K562 (cell line): Measurements from ENCODE around the gene FAM124A. TPM values are rescaled to one million over a fixed set of nuclear protein-coding genes. Genes with fewer than 3 reads are reported as not detected.
A peak's percentile ranks its signal among the peaks of the same experiment; 100 is the strongest.

Source experiments
- ATAC-seq: fragments of 200-7000 bp; cut with Tn5 transposase; 3 replicates; pipeline ENCODE4 v1.9.1; 2020; ENCODE audit warnings: moderate library complexity
- BruUV-seq: library from RNA; stranded (reverse); fragments of 400-500 nt; replicated peaks from 2 replicates; lab custom pipeline; 2021; lab: Mats Ljungman, UMichigan
- CTCF ChIA-PET: fragments of 300-600 bp; formaldehyde crosslinking; extraction: SDS; loops from one replicate; lab custom pipeline; 2021; ENCODE audit warnings: low intra/inter-chr PET ratio; lab: Yijun Ruan, JAX
- POLR2A ChIA-PET: fragments of 300-600, 350-650 bp; sonication (Branson Sonifier 250); formaldehyde crosslinking; extraction: SDS; loops from one replicate; lab custom pipeline; 2021; ENCODE audit warnings: antibody characterized with exemption, inconsistent platforms; lab: Yijun Ruan, JAX
- DNase-seq, 4 experiments: peaks; one replicate each; pipeline versions ENCODE4 v3.0.0 to v3.0.0-alpha.2; 2011 to 2018; ENCODE audit warnings: low spot score in 3 of 4, mixed read lengths in 3 of 4; ENCODE audit errors: extremely low read depth in 1 of 4
- FAIRE-seq: peaks from 2 replicates; lab custom pipeline; 2011; peaks lifted over from hg19 to GRCh38; lab: Jason Lieb, UNC
- H2AFZ ChIP-seq: 2 replicates; pipeline ENCODE4 v1.6.0; 2011; ENCODE audit warnings: low read depth, low read length, control low read depth, inconsistent platforms
- H3K27ac ChIP-seq: fragments of 200-600 bp; 3 replicates; pipeline ENCODE4 v1.8.0; 2011; ENCODE audit warnings: low read depth, mild to moderate bottlenecking, control low read depth, inconsistent platforms, low read length, moderate library complexity, mixed read lengths; ENCODE audit errors: extremely low read depth
- H3K27me3 ChIP-seq, 2 experiments: fragments of 300-600 bp in 1 of 2; 2 replicates in 1 of 2; 3 replicates in 1 of 2; pipeline versions ENCODE4 v1.6.0 to v1.8.0; 2011; ENCODE audit warnings: inconsistent platforms in 2 of 2, low read length in 2 of 2, mild to moderate bottlenecking in 1 of 2, mixed read lengths in 1 of 2, moderate library complexity in 1 of 2; ENCODE audit not compliant: control insufficient read depth in 2 of 2, insufficient read depth in 2 of 2
- H3K36me3 ChIP-seq: fragments of 300-600 bp; 3 replicates; pipeline ENCODE4 v1.8.0; 2011; ENCODE audit warnings: mild to moderate bottlenecking, low read length, inconsistent platforms; ENCODE audit not compliant: control insufficient read depth, insufficient read depth
- H3K4me1 ChIP-seq, 2 experiments: fragments of 200-600 bp in 1 of 2; replicated peaks in 1 of 2; 2 replicates in 1 of 2; 3 replicates in 1 of 2; pipeline versions ENCODE4 v1.5.1 to v1.8.0; 2011; ENCODE audit warnings: inconsistent platforms in 2 of 2, low read length in 2 of 2, mild to moderate bottlenecking in 1 of 2, mixed read lengths in 1 of 2, moderate library complexity in 1 of 2; ENCODE audit not compliant: control insufficient read depth in 2 of 2, insufficient read depth in 2 of 2
- H3K4me2 ChIP-seq: 2 replicates; pipeline ENCODE4 v1.6.1; 2011; ENCODE audit warnings: low read length, control low read depth, inconsistent platforms, mixed read lengths; ENCODE audit not compliant: insufficient read depth
- H3K4me3 ChIP-seq: fragments of 200-600 bp; sonication (generic), shearing (Covaris generic); 2 replicates; pipeline ENCODE4 v1.5.1; 2016; ENCODE audit warnings: control low read depth, inconsistent platforms
- H3K79me2 ChIP-seq: fragments of 200-600 bp; 3 replicates; pipeline ENCODE4 v1.8.0; 2011; ENCODE audit warnings: low read length, inconsistent platforms; ENCODE audit not compliant: control insufficient read depth, insufficient read depth
- H3K9ac ChIP-seq, 2 experiments: 2 replicates each; pipeline versions ENCODE4 v1.6.0 to v1.6.1; 2011; ENCODE audit warnings: low read depth in 2 of 2, low read length in 2 of 2, control low read depth in 1 of 2, inconsistent platforms in 1 of 2, mild to moderate bottlenecking in 1 of 2, mixed read lengths in 1 of 2; ENCODE audit not compliant: insufficient read depth in 1 of 2
- H3K9me1 ChIP-seq: one replicate; pipeline ENCODE4 v1.6.0; 2011; ENCODE audit warnings: inconsistent platforms, mild to moderate bottlenecking, low read length, moderate library complexity; ENCODE audit not compliant: control insufficient read depth, insufficient read depth
- H3K9me3 ChIP-seq: replicated peaks from 2 replicates; pipeline ENCODE4 v1.5.1; 2011; ENCODE audit warnings: low read depth, low read length, inconsistent platforms; ENCODE audit not compliant: control insufficient read depth, insufficient read depth
- H4K20me1 ChIP-seq: replicated peaks from 2 replicates; pipeline ENCODE4 v1.6.1; 2011; ENCODE audit warnings: low read length, inconsistent platforms, mixed read lengths; ENCODE audit not compliant: control insufficient read depth, insufficient read depth
- CREM ChIP-seq: IDR thresholded peaks from 2 replicates; pipeline ENCODE4 v1.6.1; 2014; ENCODE audit warnings: antibody characterized with exemption, low read depth
- DMBX1 ChIP-seq: fragments of 250-450 bp; sonication (Bioruptor Pico); IDR thresholded peaks from 2 replicates; pipeline ENCODE4 v1.8.0; 2022; ENCODE audit warnings: inconsistent platforms, mild to moderate bottlenecking, moderate library complexity, borderline replicate concordance
- ETV5 ChIP-seq: sonication (generic); formaldehyde crosslinking; IDR thresholded peaks from 2 replicates; pipeline ENCODE4 v1.4.0; 2020; ENCODE audit warnings: low read depth, mild to moderate bottlenecking, missing genetic modification reagents
- GATAD2A ChIP-seq: fragments of 450-650 bp; IDR thresholded peaks from 2 replicates; pipeline ENCODE4 v1.6.1; 2017
- HOXB6 ChIP-seq: fragments of 250-450 bp; sonication (Bioruptor Pico); IDR thresholded peaks from 2 replicates; pipeline ENCODE4 v1.5.1; 2022; ENCODE audit warnings: mild to moderate bottlenecking, borderline replicate concordance
- KDM2B ChIP-seq: fragments of 250-450 bp; sonication (Bioruptor Pico); IDR thresholded peaks from 2 replicates; pipeline ENCODE4 v1.8.0; 2021; ENCODE audit warnings: mild to moderate bottlenecking, moderate library complexity
- MEF2A ChIP-seq: IDR thresholded peaks from 2 replicates; pipeline ENCODE4 v1.6.1; 2011; ENCODE audit warnings: low read depth, mild to moderate bottlenecking, low read length, moderate library complexity; ENCODE audit not compliant: control insufficient read depth
- MEF2D ChIP-seq: conservative IDR thresholded peaks from 2 replicates; pipeline ENCODE4 v1.6.1; 2016; ENCODE audit warnings: low read depth, missing genetic modification characterization, missing compliant biosample characterization
- MTF1 ChIP-seq: fragments of 250-450 bp; sonication (Bioruptor Pico); IDR thresholded peaks from 2 replicates; pipeline ENCODE4 v1.9.0; 2021; ENCODE audit warnings: moderate library complexity, mild to moderate bottlenecking, inconsistent platforms, borderline replicate concordance
- PCBP2 ChIP-seq: fragments of 200-400 bp; formaldehyde crosslinking; IDR thresholded peaks from 2 replicates; pipeline ENCODE4 v1.6.1; 2018; ENCODE audit warnings: low read length, low read depth, mild to moderate bottlenecking, moderate library complexity; ENCODE audit not compliant: poor library complexity, severe bottlenecking
- RB1 ChIP-seq: fragments of 450-650 bp; IDR thresholded peaks from 2 replicates; pipeline ENCODE4 v1.6.1; 2017; ENCODE audit warnings: low read depth, mild to moderate bottlenecking
- RNF2 ChIP-seq: sonication (generic); IDR thresholded peaks from 2 replicates; pipeline ENCODE4 v1.6.1; 2016
- SPI1 ChIP-seq: IDR thresholded peaks from 2 replicates; pipeline ENCODE4 v1.6.1; 2011; ENCODE audit warnings: low read depth, low read length, control low read depth, borderline replicate concordance
- ZC3H8 ChIP-seq: fragments of 450-650 bp; IDR thresholded peaks from 2 replicates; pipeline ENCODE4 v1.6.1; 2017
- ZNF174 ChIP-seq: fragments of 250-450 bp; sonication (Bioruptor Pico); IDR thresholded peaks from 2 replicates; pipeline ENCODE4 v1.4.0; 2020; ENCODE audit warnings: mild to moderate bottlenecking
- ZNF668 ChIP-seq: fragments of 250-450 bp; sonication (Bioruptor Pico); IDR thresholded peaks from 2 replicates; pipeline ENCODE4 v1.8.0; 2022; ENCODE audit warnings: mild to moderate bottlenecking, inconsistent platforms
- ZSCAN32 ChIP-seq: fragments of 450-650 bp; formaldehyde crosslinking; IDR thresholded peaks from 2 replicates; pipeline ENCODE4 v1.4.0; 2020; ENCODE audit warnings: mild to moderate bottlenecking, moderate library complexity
- WGBS: fragments of 100-300 bp; shearing (Covaris generic); methylation state at CpG from one replicate; pipeline ENCODE4 v1.1.6; 2016; ENCODE audit warnings: low coverage, mixed read lengths; ENCODE audit not compliant: insufficient coverage; ENCODE audit errors: missing lambda C conversion rate; 5-methylcytosine and 5-hydroxymethylcytosine counted together
- in situ Hi-C: fragments of 300-500 bp; cut with MboI; formaldehyde crosslinking; loops from 4 replicates; pipeline ENCODE4 v1.15.0; 2018; ENCODE audit warnings: inconsistent platforms, mixed read lengths
- intact Hi-C: fragments of 100-400 bp; cut with micrococcal nuclease; formaldehyde crosslinking; loops from 2 replicates; pipeline ENCODE4 v1.14.2; 2022
- polyA plus RNA-seq, 8 experiments: library from polyadenylated mRNA; depleted of rRNA in 4 of 8; stranded (reverse) in 5 of 8; unstranded in 3 of 8; fragments of >200 nt; fragmentation: Nextera tagmentation in 2 of 8; fragmentation: Illumina TruSeq in 1 of 8; extraction: Ambion mirVana in 2 of 8; extraction: Trizol in 1 of 8; gene quantifications; 2 replicates each; pipeline versions ENCODE4 v1.2.1 to v1.2.3, GENCODE V29; 2011 to 2014; ENCODE audit warnings: inconsistent platforms in 1 of 8, missing spikeins in 1 of 8
- total RNA-seq, 7 experiments: library from RNA; depleted of rRNA in 6 of 7; stranded (reverse); fragments of >200 nt in 6 of 7; fragmentation: Illumina TruSeq in 2 of 7; extraction: Trizol in 2 of 7; gene quantifications; 2 replicates each; pipeline versions ENCODE4 v1.2.1 to v1.2.3, GENCODE V29; 2011 to 2021; ENCODE audit warnings: low replicate concordance in 1 of 7
- TF ChIP-seq, protein P1 (sequence below): fragments of 450-650 bp; formaldehyde crosslinking; IDR thresholded peaks from 2 replicates; pipeline ENCODE4 v1.4.0; 2020; ENCODE audit warnings: mild to moderate bottlenecking, moderate library complexity
- TF ChIP-seq, protein P2 (sequence below): fragments of 450-650 bp; IDR thresholded peaks from 2 replicates; pipeline ENCODE4 v1.6.1; 2017; ENCODE audit warnings: antibody characterized with exemption, mild to moderate bottlenecking

FAM124A gene
- total and polyA plus RNA-seq, 9 of the 15 experiments (the other 6 are each of a cell fraction or from before 2014, with no cell fraction given): not detected

DNA sequence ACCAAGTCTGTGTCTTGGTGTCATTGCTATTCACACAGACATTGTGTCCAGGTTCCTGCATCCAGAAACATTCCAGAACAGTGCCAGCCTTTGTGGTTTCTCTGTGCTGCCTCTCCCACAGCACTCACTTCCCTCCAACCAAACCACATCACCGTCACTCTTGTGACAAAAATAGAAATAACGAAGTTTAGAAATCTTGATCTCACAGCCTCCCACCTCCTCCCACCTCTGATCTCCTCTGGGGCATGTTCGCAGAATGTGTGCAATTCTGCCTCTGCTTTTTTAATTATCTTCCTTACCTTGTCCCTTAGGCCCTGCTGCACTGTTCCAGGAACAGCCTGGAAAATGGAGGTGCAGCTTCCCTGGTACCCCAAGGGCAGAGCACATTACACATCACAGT lies 108.6 kb downstream of the FAM124A start:
- H3K9me3 ChIP-seq: no peaks in the 10 kb centered on the region
- H3K9ac ChIP-seq: no peak overlapping the region
- ChIA-PET POLR2A (no interaction called here), CTCF (no interaction called here)
- DNase-seq (no peak), ATAC-seq (no peak), FAIRE-seq (no peak)
- no peak overlapping the region for H3K4me2 ChIP-seq
- in situ Hi-C loops (no loop called here), intact Hi-C loops (no loop called here)
- H3K9me1 ChIP-seq: no peaks in the 10 kb centered on the region
- no TSS peak for BruUV-seq
- WGBS: 7% methylated on average over 3 of the region's 3 CpGs
- H3K79me2 ChIP-seq: no peaks in the 10 kb centered on the region
- no peaks in the 10 kb centered on the region for H3K36me3 ChIP-seq
- peaks cover 0 to 5% of the 10 kb centered on the region in 2 experiments; a peak in 2 of 5 replicates for H3K27me3 ChIP-seq
- no peaks in the 10 kb centered on the region; a peak in 2 of 5 replicates for H3K4me1 ChIP-seq
- H4K20me1 ChIP-seq: no peaks in the 10 kb centered on the region
- H3K27ac ChIP-seq: no peak overlapping the region
- TF ChIP-seq DMBX1 (CRISPR knock-in tag) (no peak), ZSCAN32 (CRISPR knock-in tag) (no peak), RB1 (no peak), ZNF174 (CRISPR knock-in tag) (no peak), HOXB6 (CRISPR knock-in tag) (no peak), GATAD2A (no peak), ZNF668 (CRISPR knock-in tag) (no peak), ETV5 (CRISPR knock-in tag) (no peak), ZC3H8 (no peak), PCBP2 (no peak), MTF1 (CRISPR knock-in tag) (no peak), MEF2A (peak; percentile 75; the same call in 1 of the 2 replicates), KDM2B (CRISPR knock-in tag) (no peak), SPI1 (0 out of 2 replicates have a peak, but pooled peaks have one; percentile 1), MEF2D (peak; percentile 95), CREM (peak; percentile 64), RNF2 (peak; percentile 20; the same call in 1 of the 2 replicates)
- TF ChIP-seq, protein P1, sequence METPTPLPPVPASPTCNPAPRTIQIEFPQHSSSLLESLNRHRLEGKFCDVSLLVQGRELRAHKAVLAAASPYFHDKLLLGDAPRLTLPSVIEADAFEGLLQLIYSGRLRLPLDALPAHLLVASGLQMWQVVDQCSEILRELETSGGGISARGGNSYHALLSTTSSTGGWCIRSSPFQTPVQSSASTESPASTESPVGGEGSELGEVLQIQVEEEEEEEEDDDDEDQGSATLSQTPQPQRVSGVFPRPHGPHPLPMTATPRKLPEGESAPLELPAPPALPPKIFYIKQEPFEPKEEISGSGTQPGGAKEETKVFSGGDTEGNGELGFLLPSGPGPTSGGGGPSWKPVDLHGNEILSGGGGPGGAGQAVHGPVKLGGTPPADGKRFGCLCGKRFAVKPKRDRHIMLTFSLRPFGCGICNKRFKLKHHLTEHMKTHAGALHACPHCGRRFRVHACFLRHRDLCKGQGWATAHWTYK: no peak
- TF ChIP-seq, protein P2, sequence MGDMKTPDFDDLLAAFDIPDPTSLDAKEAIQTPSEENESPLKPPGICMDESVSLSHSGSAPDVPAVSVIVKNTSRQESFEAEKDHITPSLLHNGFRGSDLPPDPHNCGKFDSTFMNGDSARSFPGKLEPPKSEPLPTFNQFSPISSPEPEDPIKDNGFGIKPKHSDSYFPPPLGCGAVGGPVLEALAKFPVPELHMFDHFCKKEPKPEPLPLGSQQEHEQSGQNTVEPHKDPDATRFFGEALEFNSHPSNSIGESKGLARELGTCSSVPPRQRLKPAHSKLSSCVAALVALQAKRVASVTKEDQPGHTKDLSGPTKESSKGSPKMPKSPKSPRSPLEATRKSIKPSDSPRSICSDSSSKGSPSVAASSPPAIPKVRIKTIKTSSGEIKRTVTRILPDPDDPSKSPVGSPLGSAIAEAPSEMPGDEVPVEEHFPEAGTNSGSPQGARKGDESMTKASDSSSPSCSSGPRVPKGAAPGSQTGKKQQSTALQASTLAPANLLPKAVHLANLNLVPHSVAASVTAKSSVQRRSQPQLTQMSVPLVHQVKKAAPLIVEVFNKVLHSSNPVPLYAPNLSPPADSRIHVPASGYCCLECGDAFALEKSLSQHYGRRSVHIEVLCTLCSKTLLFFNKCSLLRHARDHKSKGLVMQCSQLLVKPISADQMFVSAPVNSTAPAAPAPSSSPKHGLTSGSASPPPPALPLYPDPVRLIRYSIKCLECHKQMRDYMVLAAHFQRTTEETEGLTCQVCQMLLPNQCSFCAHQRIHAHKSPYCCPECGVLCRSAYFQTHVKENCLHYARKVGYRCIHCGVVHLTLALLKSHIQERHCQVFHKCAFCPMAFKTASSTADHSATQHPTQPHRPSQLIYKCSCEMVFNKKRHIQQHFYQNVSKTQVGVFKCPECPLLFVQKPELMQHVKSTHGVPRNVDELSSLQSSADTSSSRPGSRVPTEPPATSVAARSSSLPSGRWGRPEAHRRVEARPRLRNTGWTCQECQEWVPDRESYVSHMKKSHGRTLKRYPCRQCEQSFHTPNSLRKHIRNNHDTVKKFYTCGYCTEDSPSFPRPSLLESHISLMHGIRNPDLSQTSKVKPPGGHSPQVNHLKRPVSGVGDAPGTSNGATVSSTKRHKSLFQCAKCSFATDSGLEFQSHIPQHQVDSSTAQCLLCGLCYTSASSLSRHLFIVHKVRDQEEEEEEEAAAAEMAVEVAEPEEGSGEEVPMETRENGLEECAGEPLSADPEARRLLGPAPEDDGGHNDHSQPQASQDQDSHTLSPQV: no peak
- H3K4me3 ChIP-seq: no peak overlapping the region
- H2AFZ ChIP-seq: no peak overlapping the region
